Endothelial cell of umbilical vein (primary cell): ENCODE data around the gene ANXA6. TPM values are rescaled to one million over a fixed set of nuclear protein-coding genes. Genes with fewer than 3 reads are reported as not detected.

Experiments used
- BruUV-seq: library from RNA; stranded (reverse); fragments of 400-500 nt; replicated peaks from 2 replicates; lab custom pipeline; 2021; lab: Mats Ljungman, UMichigan
- CTCF ChIA-PET: fragments of 300-600, 350-600 bp; sonication (Branson Sonifier 250); formaldehyde crosslinking; loops from one replicate; lab custom pipeline; 2021; ENCODE audit warnings: antibody characterized with exemption, inconsistent platforms; lab: Charles Lee
- POLR2A ChIA-PET: fragments of 300-600, 350-600 bp; sonication (Branson Sonifier 250); formaldehyde crosslinking; loops from one replicate; lab custom pipeline; 2021; ENCODE audit warnings: antibody characterized with exemption, inconsistent platforms; lab: Charles Lee
- DNase-seq: peaks from one replicate; pipeline ENCODE4 v3.0.0-alpha.2; 2011; ENCODE audit warnings: low read depth, low spot score
- FAIRE-seq: peaks from 2 replicates; lab custom pipeline; 2011; peaks lifted over from hg19 to GRCh38; lab: Jason Lieb, UNC
- H2AFZ ChIP-seq: 2 replicates; pipeline ENCODE4 v1.6.0; 2012; ENCODE audit warnings: low read depth, low read length, control low read depth, inconsistent platforms
- H3K27ac ChIP-seq: 2 replicates; pipeline ENCODE4 v1.5.1; 2011; ENCODE audit warnings: low read depth, mild to moderate bottlenecking, control low read depth, low read length, moderate library complexity; ENCODE audit not compliant: insufficient read depth
- H3K27me3 ChIP-seq, 2 experiments: 2 replicates each; pipeline versions ENCODE4 v1.6.0 to v1.6.1; 2011; ENCODE audit warnings: low read length in 2 of 2, mixed read lengths in 1 of 2; ENCODE audit not compliant: control insufficient read depth in 2 of 2, insufficient read depth in 2 of 2
- H3K36me3 ChIP-seq, 2 experiments: 2 replicates in 1 of 2; 3 replicates in 1 of 2; pipeline ENCODE4 v1.5.1; 2011; ENCODE audit warnings: low read length in 2 of 2, mild to moderate bottlenecking in 1 of 2, moderate library complexity in 1 of 2; ENCODE audit not compliant: control insufficient read depth in 2 of 2, insufficient read depth in 2 of 2; ENCODE audit errors: extremely low read depth in 1 of 2
- H3K4me1 ChIP-seq: 3 replicates; pipeline ENCODE4 v1.5.1; 2011; ENCODE audit warnings: mild to moderate bottlenecking, low read length; ENCODE audit not compliant: control insufficient read depth, insufficient read depth; ENCODE audit errors: extremely low read depth
- H3K4me2 ChIP-seq: 2 replicates; pipeline ENCODE4 v1.6.1; 2011; ENCODE audit warnings: low read length, control low read depth, mixed read lengths; ENCODE audit not compliant: insufficient read depth
- H3K4me3 ChIP-seq, 3 experiments: fragments of 200-600 bp in 1 of 3; sonication (generic), shearing (Covaris generic) in 1 of 3; replicated peaks in 1 of 3; 2 replicates each; pipeline ENCODE4 v1.5.1; 2011 to 2016; ENCODE audit warnings: control low read depth in 3 of 3, low read length in 3 of 3, mild to moderate bottlenecking in 2 of 3, inconsistent platforms in 1 of 3, low read depth in 1 of 3, moderate library complexity in 1 of 3; ENCODE audit not compliant: insufficient read depth in 1 of 3
- H3K79me2 ChIP-seq: 2 replicates; pipeline ENCODE4 v1.6.0; 2012; ENCODE audit warnings: low read length, inconsistent platforms; ENCODE audit not compliant: control insufficient read depth, insufficient read depth
- H3K9ac ChIP-seq: replicated peaks from 2 replicates; pipeline ENCODE3; 2011; ENCODE audit warnings: low read length, control low read depth; ENCODE audit not compliant: insufficient read depth; ENCODE audit errors: extremely low read depth
- H3K9me1 ChIP-seq: replicated peaks from 3 replicates; pipeline ENCODE4 v1.6.0; 2011; ENCODE audit warnings: mild to moderate bottlenecking, low read length; ENCODE audit not compliant: control insufficient read depth, insufficient read depth; ENCODE audit errors: extremely low read depth
- H3K9me3 ChIP-seq: replicated peaks from 2 replicates; pipeline ENCODE4 v1.5.1; 2012; ENCODE audit warnings: low read length, inconsistent platforms; ENCODE audit not compliant: control insufficient read depth, insufficient read depth
- H4K20me1 ChIP-seq: replicated peaks from 2 replicates; pipeline ENCODE3; 2011; ENCODE audit warnings: mild to moderate bottlenecking, low read length; ENCODE audit not compliant: control insufficient read depth, insufficient read depth; ENCODE audit errors: extremely low read depth
- EZH2 ChIP-seq: IDR thresholded peaks from 2 replicates; pipeline ENCODE4 v1.6.1; 2012; ENCODE audit warnings: borderline replicate concordance, low read depth, mild to moderate bottlenecking, moderate library complexity, low read length, inconsistent platforms; ENCODE audit not compliant: severe bottlenecking
- FOS ChIP-seq: IDR thresholded peaks from 2 replicates; pipeline ENCODE4 v1.6.1; 2011; ENCODE audit warnings: mild to moderate bottlenecking, low read length, moderate library complexity, borderline replicate concordance; ENCODE audit not compliant: insufficient read depth
- GATA2 ChIP-seq: IDR thresholded peaks from 2 replicates; pipeline ENCODE4 v1.7.0; 2011; ENCODE audit warnings: low read depth, mild to moderate bottlenecking, moderate library complexity, mixed read lengths, low read length; ENCODE audit not compliant: insufficient read length, insufficient read depth
- JUN ChIP-seq: IDR thresholded peaks from 2 replicates; pipeline ENCODE4 v1.6.1; 2011; ENCODE audit warnings: borderline replicate concordance, low read depth; ENCODE audit not compliant: insufficient read length, insufficient read depth
- MYC ChIP-seq: IDR thresholded peaks from one replicate; pipeline ENCODE4 v1.6.1; 2011; ENCODE audit warnings: mild to moderate bottlenecking, low read depth, low read length
- POLR2A ChIP-seq: IDR thresholded peaks from 2 replicates; pipeline ENCODE4 v1.6.1; 2012; ENCODE audit warnings: low read depth, mild to moderate bottlenecking, control low read depth, low read length
- POLR2AphosphoS5 ChIP-seq: IDR thresholded peaks from 2 replicates; pipeline ENCODE4 v1.6.1; 2012; ENCODE audit warnings: low read depth, mild to moderate bottlenecking, control low read depth, low read length, moderate library complexity; ENCODE audit not compliant: insufficient read depth
- dilution Hi-C: fragments of 300-500 bp; cut with MboI; formaldehyde crosslinking; loops from one replicate; pipeline ENCODE4 v1.15.0; 2019; ENCODE audit warnings: low sequenced_read_pairs; ENCODE audit not compliant: extremely low pct_ligation_motif_present
- intact Hi-C: fragments of 100-400 bp; cut with micrococcal nuclease; formaldehyde crosslinking; loops from one replicate; pipeline ENCODE4 v1.10.0; 2022
- polyA plus RNA-seq, 4 experiments: library from polyadenylated mRNA; depleted of rRNA in 3 of 4; stranded (reverse) in 3 of 4; unstranded in 1 of 4; fragments of >200 nt; gene quantifications; 2 replicates each; pipeline versions ENCODE4 v1.2.1 to v1.2.3, GENCODE V29; 2011 to 2012; ENCODE audit warnings: missing spikeins in 1 of 4
- total RNA-seq: library from RNA; stranded (reverse); gene quantifications from 2 replicates; pipeline ENCODE4 v1.2.3, GENCODE V29; 2021
- TF ChIP-seq, protein P1 (sequence below), 2 donors: IDR thresholded peaks; 1 replicate in 1 of 2; 2 replicates in 1 of 2; pipeline ENCODE4 v1.5.1; 2011; ENCODE audit warnings: low read length in 2 of 2, mild to moderate bottlenecking in 2 of 2, moderate library complexity in 2 of 2, control low read depth in 1 of 2, inconsistent platforms in 1 of 2, low read depth in 1 of 2; ENCODE audit not compliant: insufficient read depth in 1 of 2; ENCODE audit errors: extremely low read depth in 1 of 2
- TF ChIP-seq, protein P2 (sequence below): IDR thresholded peaks from 2 replicates; pipeline ENCODE4 v1.6.1; 2011; ENCODE audit not compliant: insufficient read depth, insufficient read length

The ANXA6 gene
- total and polyA plus RNA-seq, 2 donors (not counting 3 experiments of a cell fraction or from before 2014, with no cell fraction given): 195 to 266 TPM

DNA sequence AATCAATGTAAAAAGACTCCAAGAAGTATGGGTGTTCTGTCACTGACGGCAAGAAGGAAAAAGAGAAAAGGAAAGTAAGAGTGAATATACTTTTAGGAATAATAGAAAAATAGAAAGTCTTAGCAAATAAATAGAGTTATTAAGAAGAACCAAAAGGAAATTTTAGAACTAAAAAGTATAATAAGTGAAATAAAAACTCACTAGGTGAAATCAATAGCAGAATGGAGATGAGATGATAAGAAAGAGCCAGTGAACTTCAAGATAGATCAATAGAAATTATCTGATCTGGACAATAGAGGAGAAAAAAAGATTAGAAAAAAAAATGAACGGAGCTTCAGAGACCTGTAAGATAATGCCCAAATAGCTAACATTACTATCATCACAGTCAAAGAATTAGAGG is 31.6 kb upstream of the ANXA6 start:
- Histone ChIP-seq H3K9ac (no peak overlapping the region), H3K4me2 (no peak overlapping the region), H3K9me1 (no peaks in the 10 kb centered on the region), H3K9me3 (no peaks in the 10 kb centered on the region), H2AFZ (no peak overlapping the region), H3K4me3 (no peak overlapping the region), H3K27ac (no peak overlapping the region), H4K20me1 (no peaks in the 10 kb centered on the region), H3K4me1 (no peaks in the 10 kb centered on the region), H3K36me3 (no peaks in the 10 kb centered on the region), H3K27me3 (no peaks in the 10 kb centered on the region), H3K79me2 (no peaks in the 10 kb centered on the region)
- intact Hi-C loops (no loop called here), dilution Hi-C loops (no loop called here)
- no peak for DNase-seq
- ChIA-PET CTCF (no interaction called here), POLR2A (no interaction called here)
- no TSS peak for BruUV-seq
- TF ChIP-seq GATA2 (no peak), FOS (no peak), EZH2 (no peak), MYC (no peak), POLR2AphosphoS5 (no peak), JUN (no peak), POLR2A (no peak)
- TF ChIP-seq, protein P1, sequence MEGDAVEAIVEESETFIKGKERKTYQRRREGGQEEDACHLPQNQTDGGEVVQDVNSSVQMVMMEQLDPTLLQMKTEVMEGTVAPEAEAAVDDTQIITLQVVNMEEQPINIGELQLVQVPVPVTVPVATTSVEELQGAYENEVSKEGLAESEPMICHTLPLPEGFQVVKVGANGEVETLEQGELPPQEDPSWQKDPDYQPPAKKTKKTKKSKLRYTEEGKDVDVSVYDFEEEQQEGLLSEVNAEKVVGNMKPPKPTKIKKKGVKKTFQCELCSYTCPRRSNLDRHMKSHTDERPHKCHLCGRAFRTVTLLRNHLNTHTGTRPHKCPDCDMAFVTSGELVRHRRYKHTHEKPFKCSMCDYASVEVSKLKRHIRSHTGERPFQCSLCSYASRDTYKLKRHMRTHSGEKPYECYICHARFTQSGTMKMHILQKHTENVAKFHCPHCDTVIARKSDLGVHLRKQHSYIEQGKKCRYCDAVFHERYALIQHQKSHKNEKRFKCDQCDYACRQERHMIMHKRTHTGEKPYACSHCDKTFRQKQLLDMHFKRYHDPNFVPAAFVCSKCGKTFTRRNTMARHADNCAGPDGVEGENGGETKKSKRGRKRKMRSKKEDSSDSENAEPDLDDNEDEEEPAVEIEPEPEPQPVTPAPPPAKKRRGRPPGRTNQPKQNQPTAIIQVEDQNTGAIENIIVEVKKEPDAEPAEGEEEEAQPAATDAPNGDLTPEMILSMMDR (IDR thresholded peaks at IDR 0.05; ENCODE audit: extremely low read depth in 1 of 2, insufficient read depth in 1 of 2, low read depth in 1 of 2, low read length in 2 of 2): no peak
- TF ChIP-seq, protein P2, sequence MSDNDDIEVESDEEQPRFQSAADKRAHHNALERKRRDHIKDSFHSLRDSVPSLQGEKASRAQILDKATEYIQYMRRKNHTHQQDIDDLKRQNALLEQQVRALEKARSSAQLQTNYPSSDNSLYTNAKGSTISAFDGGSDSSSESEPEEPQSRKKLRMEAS: no peak
- no peak for FAIRE-seq
